ENCODE results near the gene PPP1R7.

The PPP1R7 gene

GRCh38 chr2:241123816-241124536, 26.3 kb upstream of the PPP1R7 start:
- Histone ChIP-seq H3K27ac (no peak overlapping the region), H4K20me1 (ENCODE audit: insufficient read depth) (no peaks in the 10 kb centered on the region), H3K4me2 (no peak overlapping the region), H3K4me1 (ENCODE audit: low read depth, poor library complexity, severe bottlenecking) (no peaks in the 10 kb centered on the region), H3K36me3 (ENCODE audit: insufficient read depth) (no peaks in the 10 kb centered on the region), H3K4me3 (IDR thresholded peaks at IDR 0.05; ENCODE audit: insufficient read depth, low read depth, low read length) (no peak overlapping the region), H2AFZ (ENCODE audit: low read depth) (no peak overlapping the region), H3K9ac (no peak overlapping the region), H3K79me2 (ENCODE audit: insufficient read depth, low read depth) (no peaks in the 10 kb centered on the region), H3K27me3 (ENCODE audit: insufficient read depth, low read depth) (no peaks in the 10 kb centered on the region)
- TF ChIP-seq CTCF (conservative IDR thresholded peaks at IDR 0.05; ENCODE audit: low read depth, low read length), result no peak

- Histone ChIP-seq H4K20me1 (ENCODE audit: insufficient read depth) (no peaks in the 10 kb centered on the region), H3K4me1 (ENCODE audit: low read depth, poor library complexity, severe bottlenecking) (no peaks in the 10 kb centered on the region), H3K9ac (no peak overlapping the region), H3K4me2 (no peak overlapping the region), H3K4me3 (IDR thresholded peaks at IDR 0.05; ENCODE audit: insufficient read depth, low read depth, low read length) (no peak overlapping the region), H3K36me3 (ENCODE audit: insufficient read depth) (no peaks in the 10 kb centered on the region), H3K27ac (no peak overlapping the region), H3K27me3 (ENCODE audit: insufficient read depth, low read depth) (no peaks in the 10 kb centered on the region), H2AFZ (ENCODE audit: low read depth) (no peak overlapping the region), H3K79me2 (ENCODE audit: insufficient read depth, low read depth) (no peaks in the 10 kb centered on the region)
- no peak for TF ChIP-seq CTCF (conservative IDR thresholded peaks at IDR 0.05; ENCODE audit: low read depth, low read length)
Measured at GRCh38 chr2:241125626-241126025, 24.6 kb upstream of the PPP1R7 start.

GRCh38 chr2:241126201-241126611, 24.1 kb upstream of the PPP1R7 start:
- H3K4me2 ChIP-seq, result no peak overlapping the region
- H3K36me3 ChIP-seq (ENCODE audit: insufficient read depth), result no peaks in the 10 kb centered on the region
- no peaks in the 10 kb centered on the region for H3K79me2 ChIP-seq (ENCODE audit: insufficient read depth, low read depth)
- no peak overlapping the region for H3K9ac ChIP-seq
- no peaks in the 10 kb centered on the region for H3K4me1 ChIP-seq (ENCODE audit: low read depth, poor library complexity, severe bottlenecking)
- H2AFZ ChIP-seq (ENCODE audit: low read depth), result no peak overlapping the region
- H3K4me3 ChIP-seq (IDR thresholded peaks at IDR 0.05; ENCODE audit: insufficient read depth, low read depth, low read length), result no peak overlapping the region
- no peaks in the 10 kb centered on the region for H3K27me3 ChIP-seq (ENCODE audit: insufficient read depth, low read depth)
- TF ChIP-seq CTCF (conservative IDR thresholded peaks at IDR 0.05; ENCODE audit: low read depth, low read length), result no peak
- H4K20me1 ChIP-seq (ENCODE audit: insufficient read depth), result no peaks in the 10 kb centered on the region
- no peak overlapping the region for H3K27ac ChIP-seq

GRCh38 chr2:241126771-241127202, 23.5 kb upstream of the PPP1R7 start:
- no peak overlapping the region for H3K9ac ChIP-seq
- no peaks in the 10 kb centered on the region for H3K36me3 ChIP-seq (ENCODE audit: insufficient read depth)
- TF ChIP-seq CTCF (conservative IDR thresholded peaks at IDR 0.05; ENCODE audit: low read depth, low read length), result no peak
- H3K4me2 ChIP-seq, result no peak overlapping the region
- no peak overlapping the region for H3K4me3 ChIP-seq (IDR thresholded peaks at IDR 0.05; ENCODE audit: insufficient read depth, low read depth, low read length)
- no peak overlapping the region for H2AFZ ChIP-seq (ENCODE audit: low read depth)
- no peaks in the 10 kb centered on the region for H4K20me1 ChIP-seq (ENCODE audit: insufficient read depth)
- H3K27me3 ChIP-seq (ENCODE audit: insufficient read depth, low read depth), result no peaks in the 10 kb centered on the region
- H3K79me2 ChIP-seq (ENCODE audit: insufficient read depth, low read depth), result no peaks in the 10 kb centered on the region
- H3K27ac ChIP-seq, result no peak overlapping the region
- no peaks in the 10 kb centered on the region for H3K4me1 ChIP-seq (ENCODE audit: low read depth, poor library complexity, severe bottlenecking)
